Right hindlimb (tissue), 1 donor: ENCODE measurements around the gene TMEM63A.
A peak's percentile ranks its signal among the peaks of the same experiment; 100 is the strongest.

Experiments used
- DNase-seq: peaks from one replicate; pipeline ENCODE4 v3.0.0-alpha.2; 2018

TMEM63A gene

GRCh38 chr1:225863167-225863566, 19.0 kb downstream of the TMEM63A start:
- no peak for DNase-seq

GRCh38 chr1:225862581-225862950, 19.6 kb downstream of the TMEM63A start:
- DNase-seq = no peak

GRCh38 chr1:225861834-225862580, 20.2 kb downstream of the TMEM63A start:
- no peak for DNase-seq

DNA sequence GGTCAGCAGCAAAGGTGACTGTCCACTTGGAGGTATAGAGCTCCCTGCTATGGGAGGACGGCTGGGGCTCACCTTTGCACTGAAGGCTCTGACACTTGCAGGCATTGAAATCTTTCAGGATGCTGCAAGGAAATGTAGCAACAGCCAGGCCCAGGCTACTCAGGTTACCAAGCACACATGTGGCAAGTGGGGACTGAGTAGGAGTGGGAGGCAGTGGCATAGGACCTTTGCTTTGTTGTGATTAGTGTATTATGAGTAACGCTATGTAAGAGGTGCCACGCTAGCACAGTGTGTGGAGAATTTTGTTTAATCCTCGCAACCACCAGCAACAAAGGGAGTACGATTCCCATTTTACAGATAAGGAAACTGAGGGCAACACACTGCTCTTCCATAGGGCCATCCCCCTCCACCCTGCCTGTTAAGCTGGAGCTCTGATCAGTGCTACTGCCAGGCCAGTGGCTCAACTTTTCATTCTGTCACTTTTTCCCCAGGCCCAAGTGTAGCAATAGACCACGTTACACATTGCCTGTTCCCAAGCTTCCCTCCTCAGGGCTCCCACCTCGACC, 21.2 kb downstream of the TMEM63A start:
- no peak for DNase-seq

DNA sequence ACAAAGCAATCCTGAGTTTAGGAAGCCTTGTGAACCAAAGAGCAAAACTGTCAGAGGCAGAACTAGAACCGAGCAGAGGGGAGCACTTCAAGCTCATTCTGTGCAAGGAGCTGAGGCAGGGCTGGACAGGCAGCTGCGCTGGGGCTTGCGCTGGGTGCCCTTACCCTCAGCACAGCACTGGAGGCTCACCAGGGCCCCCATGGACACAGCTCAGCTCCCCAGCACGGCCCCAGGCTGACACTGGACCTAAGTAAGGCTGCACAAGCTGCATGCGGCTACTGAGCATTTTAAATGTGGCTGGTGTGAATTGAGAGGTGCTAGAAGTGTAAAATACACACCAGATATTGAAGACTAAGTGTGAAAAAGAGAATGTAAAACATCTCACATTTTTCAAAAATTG, 22.1 kb downstream of the TMEM63A start:
- no peak for DNase-seq

DNA sequence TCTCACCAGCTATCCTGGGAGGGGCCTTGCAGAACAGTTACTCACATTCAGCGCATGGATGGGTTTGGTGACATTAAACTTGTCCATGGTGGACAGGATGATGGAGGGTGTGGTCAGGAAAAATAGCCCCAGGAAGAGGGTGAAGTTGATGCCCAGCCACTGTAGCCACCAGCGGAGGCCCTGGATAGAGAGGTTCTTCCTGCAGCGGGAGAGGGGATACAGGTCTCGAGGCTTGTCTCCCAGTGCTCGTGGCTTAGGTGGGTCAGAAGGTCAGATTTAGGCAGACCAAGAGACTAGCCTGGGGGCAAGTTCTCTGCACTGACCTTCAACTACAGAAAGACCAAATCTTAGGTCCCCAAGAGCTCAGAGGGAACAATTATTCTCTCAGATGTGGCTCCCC, 23.0 kb downstream of the TMEM63A start:
- DNase-seq = no peak

DNA sequence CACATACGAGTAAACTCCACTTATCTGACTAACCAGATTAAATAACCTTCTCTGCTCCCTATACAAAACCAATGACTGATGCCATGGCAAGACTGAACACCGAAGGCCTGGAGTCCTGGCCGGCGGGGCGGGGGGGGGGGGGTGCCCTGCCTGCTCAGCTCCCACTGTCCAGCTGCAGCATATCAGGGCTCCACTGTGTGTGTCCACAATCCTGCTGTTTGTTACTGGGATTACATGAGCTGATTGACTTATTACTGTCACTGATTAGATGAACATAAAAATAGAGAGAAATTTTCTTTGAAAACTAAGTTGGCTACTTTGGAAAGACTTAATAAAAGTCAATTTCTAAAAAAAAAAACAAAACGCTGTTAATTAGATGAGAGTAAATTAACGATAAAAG, 24.9 kb downstream of the TMEM63A start:
- DNase-seq = no peak

GRCh38 chr1:225855503-225856300, 26.5 kb downstream of the TMEM63A start:
- no peak for DNase-seq

DNA sequence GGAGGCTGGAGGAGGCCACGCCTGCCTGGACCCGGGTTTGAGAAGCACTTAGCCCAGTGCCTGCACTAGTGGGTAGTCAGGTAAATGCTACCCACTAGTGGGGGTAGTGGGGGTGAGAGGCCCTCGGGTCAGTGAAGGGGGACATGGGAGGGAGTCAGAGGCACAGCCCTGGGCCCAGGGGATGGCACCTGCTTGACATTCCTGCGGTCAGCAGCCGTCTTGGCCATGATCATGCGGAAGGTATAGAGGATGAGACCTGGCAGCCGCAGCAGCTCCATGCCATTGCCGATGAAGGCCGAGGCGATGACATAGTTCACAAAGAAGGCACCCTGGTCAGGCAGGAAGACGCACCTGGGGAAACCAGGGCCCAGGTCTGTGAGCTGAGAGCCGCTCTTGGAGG, 28.7 kb downstream of the TMEM63A start:
- DNase-seq = no peak

- DNase-seq = no peak
Measured at GRCh38 chr1:225852413-225853124, 29.6 kb downstream of the TMEM63A start.

- DNase-seq = no peak
Measured at GRCh38 chr1:225851805-225852204, 30.4 kb downstream of the TMEM63A start.

DNA sequence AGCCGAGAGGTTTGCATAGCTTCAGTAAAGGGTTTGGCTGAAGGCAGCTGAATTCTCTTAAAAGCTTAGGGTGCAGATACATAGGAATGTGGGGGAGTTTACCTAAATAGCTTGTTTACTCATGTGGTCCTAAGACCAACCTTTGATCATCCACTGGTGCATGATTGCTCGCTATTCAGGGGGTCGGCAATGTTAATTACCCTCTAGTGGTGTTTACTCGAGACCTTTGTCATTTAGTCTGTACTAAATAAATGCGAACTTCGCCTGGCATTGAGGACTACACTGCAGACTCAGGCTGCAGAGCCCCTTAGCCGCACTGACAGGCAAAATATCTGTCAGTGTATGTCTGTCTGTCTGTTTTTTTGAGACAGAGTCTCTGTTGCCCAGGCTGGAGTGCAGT, 31.8 kb downstream of the TMEM63A start:
- DNase-seq = no peak

- no peak for DNase-seq
Measured at GRCh38 chr1:225849925-225850324, 32.3 kb downstream of the TMEM63A start.

- DNase-seq = peak; percentile 49
Measured at GRCh38 chr1:225848030-225848955, 33.9 kb downstream of the TMEM63A start.

DNA sequence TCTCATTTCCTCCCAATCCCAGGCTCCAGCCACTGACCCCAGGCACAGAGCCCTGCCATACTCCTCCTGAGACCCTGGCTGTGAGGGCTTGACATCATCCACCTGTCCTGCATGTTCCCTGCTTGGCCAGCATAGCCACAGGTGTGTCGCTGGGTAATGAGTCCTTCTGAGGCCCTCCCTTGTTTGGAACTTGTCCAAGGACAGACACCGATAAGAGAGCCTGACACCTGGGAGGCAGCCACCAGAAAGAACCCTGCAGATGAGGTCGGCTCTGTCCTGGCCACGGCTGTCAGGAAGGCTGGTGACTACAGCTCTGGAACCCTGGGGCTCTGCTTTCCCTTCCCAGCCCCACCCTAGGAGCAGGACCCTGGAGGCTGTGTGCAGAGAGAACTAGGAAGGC, 34.6 kb downstream of the TMEM63A start:
- DNase-seq = no peak

DNA sequence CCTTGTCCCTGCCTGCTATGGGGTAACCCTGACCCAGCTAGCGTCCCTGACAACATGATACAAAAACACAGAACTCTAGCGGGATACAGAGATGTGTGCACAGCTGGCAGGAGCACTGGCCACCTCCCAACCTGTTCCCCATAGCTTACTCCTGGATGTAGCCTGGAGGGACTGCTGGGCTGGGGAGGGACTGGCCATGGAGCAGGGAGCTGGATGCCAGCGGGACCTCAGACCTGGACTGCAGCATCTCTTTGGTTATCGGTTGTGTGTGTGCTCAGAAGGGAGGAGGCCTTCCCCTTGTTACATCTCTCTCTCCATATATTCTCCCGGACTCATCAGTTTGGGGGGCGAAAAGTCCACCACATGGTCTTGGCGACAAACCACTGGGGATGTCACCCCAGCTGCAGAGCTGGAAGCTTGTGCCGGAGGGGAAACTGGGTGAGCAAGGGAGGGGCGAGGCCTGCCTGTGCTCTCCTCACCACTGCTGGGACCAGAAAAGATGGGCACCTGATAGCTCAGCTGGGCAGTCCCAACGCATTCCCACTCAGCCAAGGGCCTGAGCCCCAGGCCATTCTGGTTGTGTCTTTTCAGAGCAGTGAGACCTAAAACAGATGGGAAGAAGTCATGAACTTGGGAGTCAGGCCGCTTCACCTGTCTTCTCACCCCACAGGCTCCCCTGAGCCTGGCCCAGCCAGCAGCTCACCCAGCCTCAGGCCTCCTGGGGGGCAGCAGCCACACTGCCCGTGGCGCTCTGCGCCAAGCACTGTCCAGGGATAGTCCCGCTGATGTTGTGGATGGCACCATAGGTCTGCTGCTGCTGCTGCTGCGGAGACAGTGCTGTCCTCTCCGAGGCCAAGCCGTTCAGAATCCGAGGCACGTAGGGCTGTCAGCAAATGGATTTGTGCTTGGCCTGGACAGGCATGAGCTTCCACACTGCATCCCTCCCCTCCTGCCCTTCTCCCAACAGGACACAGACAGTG, 35.6 kb downstream of the TMEM63A start:
- DNase-seq = no peak

GRCh38 chr1:225845571-225846259, 36.5 kb downstream of the TMEM63A start:
- DNase-seq = peak; percentile 85

DNA sequence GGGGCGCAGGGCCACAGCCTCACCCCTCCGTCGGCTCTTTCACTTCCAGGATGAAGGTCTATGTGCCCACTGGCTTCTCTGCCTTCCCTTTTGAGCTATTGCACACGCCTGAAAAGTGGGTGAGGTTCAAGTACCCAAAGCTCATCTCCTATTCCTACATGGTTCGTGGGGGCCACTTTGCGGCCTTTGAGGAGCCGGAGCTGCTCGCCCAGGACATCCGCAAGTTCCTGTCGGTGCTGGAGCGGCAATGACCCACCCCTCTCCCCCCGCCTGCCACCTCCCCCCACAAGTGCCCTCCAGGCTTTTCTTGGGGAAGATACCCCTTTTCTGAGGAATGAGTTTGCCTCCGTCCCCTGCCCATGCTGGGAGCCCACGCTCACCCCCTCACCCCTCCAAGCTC, 37.1 kb downstream of the TMEM63A start:
- no peak for DNase-seq

DNA sequence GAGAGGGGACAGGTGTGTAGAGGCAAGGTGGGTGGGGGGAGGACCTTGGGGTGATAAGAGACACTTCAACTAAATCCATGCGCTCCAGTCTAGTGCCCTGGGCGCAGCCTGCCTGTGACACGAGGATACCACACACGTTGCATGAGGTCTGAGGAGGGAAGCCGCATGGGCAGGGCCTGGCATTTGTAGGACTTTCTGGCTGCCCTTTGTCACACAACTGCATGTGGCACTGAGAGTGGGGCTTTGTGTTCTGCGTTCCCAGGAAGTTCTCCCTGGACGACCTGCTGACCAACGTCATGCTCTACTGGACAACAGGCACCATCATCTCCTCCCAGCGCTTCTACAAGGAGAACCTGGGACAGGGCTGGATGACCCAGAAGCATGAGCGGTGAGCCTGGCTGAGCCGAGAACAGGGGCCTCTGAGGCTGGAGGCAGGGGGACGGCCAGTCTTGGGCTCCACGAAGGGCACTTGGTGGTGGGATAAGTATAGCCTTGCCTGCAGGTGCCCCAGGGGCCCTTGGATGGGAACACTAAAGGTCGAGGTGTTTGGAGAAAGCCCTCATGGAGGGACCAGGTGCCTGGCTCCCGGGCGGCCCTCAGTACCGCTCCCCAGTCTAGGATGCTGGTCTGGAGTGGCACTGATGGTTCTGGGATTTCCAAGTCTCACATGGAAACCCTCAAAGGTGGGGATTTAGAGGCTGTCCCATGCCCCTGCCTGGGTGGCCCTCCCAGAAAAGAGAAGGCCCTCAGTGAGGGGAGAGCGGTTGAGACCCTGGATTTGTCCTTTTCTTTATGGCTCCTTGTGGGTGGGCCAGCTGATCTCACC, 37.7 kb downstream of the TMEM63A start:
- DNase-seq = no peak

GRCh38 chr1:225843426-225843795, 38.8 kb downstream of the TMEM63A start:
- no peak for DNase-seq
